Osteoblast (primary cell): ENCODE data around the gene FERD3L. TPM values are rescaled to one million over a fixed set of nuclear protein-coding genes. Genes with fewer than 3 reads are reported as not detected.

Source experiments
- DNase-seq: peaks from one replicate; pipeline ENCODE4 v3.0.0; 2011; ENCODE audit warnings: low spot score, mixed read lengths; ENCODE audit not compliant: insufficient read length; ENCODE audit errors: missing footprints
- H2AFZ ChIP-seq: 2 replicates; pipeline ENCODE4 v1.6.0; 2011; ENCODE audit warnings: mild to moderate bottlenecking, low read length
- H3K27ac ChIP-seq: 2 replicates; pipeline ENCODE4 v1.5.1; 2011; ENCODE audit warnings: mild to moderate bottlenecking, low read depth, low read length, moderate library complexity
- H3K27me3 ChIP-seq: 2 replicates; pipeline ENCODE4 v1.6.0; 2012; ENCODE audit warnings: mild to moderate bottlenecking, control low read depth, inconsistent platforms, low read length, moderate library complexity; ENCODE audit not compliant: insufficient read depth
- H3K36me3 ChIP-seq: 2 replicates; pipeline ENCODE4 v1.5.1; 2011; ENCODE audit warnings: mild to moderate bottlenecking, low read length, control low read depth, moderate library complexity; ENCODE audit not compliant: insufficient read depth
- H3K4me1 ChIP-seq: 2 replicates; pipeline ENCODE4 v1.5.1; 2011; ENCODE audit warnings: mild to moderate bottlenecking, low read length, control low read depth, moderate library complexity; ENCODE audit not compliant: insufficient read depth
- H3K4me2 ChIP-seq: 2 replicates; pipeline ENCODE4 v1.6.0; 2011; ENCODE audit warnings: mild to moderate bottlenecking, low read length; ENCODE audit not compliant: insufficient read depth
- H3K4me3 ChIP-seq: fragments of 200-600 bp; sonication (generic); 3 replicates; pipeline ENCODE4 v1.5.1; 2012; ENCODE audit warnings: mild to moderate bottlenecking, low read length, inconsistent platforms; ENCODE audit not compliant: insufficient read depth
- H3K79me2 ChIP-seq: 2 replicates; pipeline ENCODE4 v1.6.0; 2012; ENCODE audit warnings: mild to moderate bottlenecking, low read length, control low read depth, inconsistent platforms; ENCODE audit not compliant: insufficient read depth
- H3K9me3 ChIP-seq: 2 replicates; pipeline ENCODE4 v1.5.1; 2011; ENCODE audit warnings: low read depth, low read length, control low read depth
- H4K20me1 ChIP-seq: 2 replicates; pipeline ENCODE4 v1.6.0; 2012; ENCODE audit warnings: mild to moderate bottlenecking, low read length, control low read depth; ENCODE audit not compliant: insufficient read depth
- CTCF ChIP-seq: IDR thresholded peaks from 2 replicates; pipeline ENCODE4 v1.5.1; 2011; ENCODE audit warnings: mild to moderate bottlenecking, low read depth, low read length, moderate library complexity; ENCODE audit errors: extremely low read depth
- total RNA-seq: library from RNA; depleted of rRNA; stranded (reverse); fragments of >200 nt; gene quantifications from 2 replicates; pipeline ENCODE4 v1.2.3, GENCODE V29; 2012

Gene FERD3L
- total RNA-seq, 1 donor: not detected

- peaks cover 9% of the 10 kb centered on the region for H4K20me1 ChIP-seq
- peak overlapping the region; percentile 81 for H2AFZ ChIP-seq
- H3K4me1 ChIP-seq: peaks cover 36% of the 10 kb centered on the region
- H3K36me3 ChIP-seq: no peaks in the 10 kb centered on the region
- peaks cover 53% of the 10 kb centered on the region for H3K79me2 ChIP-seq
- peak overlapping the region; percentile 94 for H3K4me2 ChIP-seq
- TF ChIP-seq CTCF: no peak
- peak overlapping the region; percentile 80 for H3K27ac ChIP-seq
- DNase-seq: peak; percentile 82
- peak overlapping the region; percentile 95 for H3K4me3 ChIP-seq
- no peaks in the 10 kb centered on the region for H3K9me3 ChIP-seq
- H3K27me3 ChIP-seq: no peaks in the 10 kb centered on the region
These were observed 28.8 kb downstream of the FERD3L start for GRCh38 chr7:19116121-19117090.

- H2AFZ ChIP-seq: no peak overlapping the region
- peaks cover 9% of the 10 kb centered on the region for H4K20me1 ChIP-seq
- no peaks in the 10 kb centered on the region for H3K9me3 ChIP-seq
- no peaks in the 10 kb centered on the region for H3K27me3 ChIP-seq
- DNase-seq: peak; percentile 48
- peaks cover 67% of the 10 kb centered on the region for H3K79me2 ChIP-seq
- no peaks in the 10 kb centered on the region for H3K36me3 ChIP-seq
- H3K4me3 ChIP-seq: peak overlapping the region; percentile 95
- peak overlapping the region; percentile 80 for H3K27ac ChIP-seq
- no peak for TF ChIP-seq CTCF
- H3K4me1 ChIP-seq: peaks cover 36% of the 10 kb centered on the region
- H3K4me2 ChIP-seq: peak overlapping the region; percentile 94
These were observed 30.7 kb downstream of the FERD3L start for GRCh38 chr7:19114551-19114855.

- Histone ChIP-seq H4K20me1 (peaks cover 9% of the 10 kb centered on the region), H2AFZ (no peak overlapping the region), H3K9me3 (no peaks in the 10 kb centered on the region), H3K36me3 (no peaks in the 10 kb centered on the region), H3K4me3 (peak overlapping the region; percentile 95), H3K4me2 (peak overlapping the region; percentile 94), H3K79me2 (peaks cover 67% of the 10 kb centered on the region), H3K27me3 (no peaks in the 10 kb centered on the region), H3K4me1 (peaks cover 36% of the 10 kb centered on the region), H3K27ac (peak overlapping the region; percentile 80)
- TF ChIP-seq CTCF: no peak
- DNase-seq: peak; percentile 95
These were observed 31.2 kb downstream of the FERD3L start for GRCh38 chr7:19113855-19114550.

- Histone ChIP-seq H4K20me1 (peaks cover 9% of the 10 kb centered on the region), H3K27ac (peak overlapping the region; percentile 80), H3K4me2 (peak overlapping the region; percentile 94), H3K36me3 (no peaks in the 10 kb centered on the region), H3K4me1 (peaks cover 44% of the 10 kb centered on the region), H3K9me3 (no peaks in the 10 kb centered on the region), H3K27me3 (no peaks in the 10 kb centered on the region), H2AFZ (no peak overlapping the region), H3K79me2 (peaks cover 67% of the 10 kb centered on the region), H3K4me3 (peak overlapping the region; percentile 71)
- TF ChIP-seq CTCF: no peak
- no peak for DNase-seq
These were observed 32.2 kb downstream of the FERD3L start for GRCh38 chr7:19113002-19113350.
